ENCODE results near the gene ELMO1. TPM values are rescaled to one million over a fixed set of nuclear protein-coding genes. Genes with fewer than 3 reads are reported as not detected.

The ELMO1 gene
- total RNA-seq, 1 donor from 2014 or later = not detected

DNA sequence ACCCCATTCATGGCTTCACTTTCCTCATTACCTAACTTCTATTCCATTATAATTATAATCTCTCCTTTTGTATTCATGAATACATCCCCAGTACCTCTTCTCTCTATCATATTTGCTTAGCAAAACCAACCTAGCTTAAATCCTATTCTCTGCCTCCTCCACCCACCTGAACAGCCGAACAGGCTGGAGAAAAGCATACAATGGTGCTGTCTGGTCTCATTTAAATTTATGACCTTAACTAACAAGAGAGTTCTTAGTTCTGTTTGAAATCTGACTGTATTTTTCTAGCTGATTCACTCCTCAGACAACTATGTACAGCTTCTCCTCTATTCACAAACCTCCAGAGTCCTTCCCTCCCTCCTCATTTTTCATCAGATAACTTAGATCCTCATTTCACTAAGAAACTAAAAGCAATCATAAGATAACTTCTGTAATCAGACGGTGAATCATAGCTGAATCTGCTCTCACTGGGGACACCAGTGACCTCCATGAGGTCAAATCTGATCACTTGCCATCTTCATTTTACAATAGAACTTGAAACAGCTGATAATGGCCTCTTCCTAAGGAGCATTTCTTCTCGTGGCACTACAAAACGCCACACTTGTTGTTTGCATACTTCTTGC, 490.4 kb downstream of the ELMO1 start:
- Mint-ChIP-seq H3K27ac (ENCODE audit: unreplicated experiment) (no peak overlapping the region), H3K27me3 (ENCODE audit: unreplicated experiment) (peaks cover 3% of the 10 kb centered on the region), H3K36me3 (ENCODE audit: unreplicated experiment) (no peaks in the 10 kb centered on the region), H3K4me3 (ENCODE audit: unreplicated experiment) (no peak overlapping the region), H3K4me1 (ENCODE audit: unreplicated experiment) (no peaks in the 10 kb centered on the region), H3K9me3 (ENCODE audit: unreplicated experiment) (no peaks in the 10 kb centered on the region)
- TF ChIP-seq, protein P1, sequence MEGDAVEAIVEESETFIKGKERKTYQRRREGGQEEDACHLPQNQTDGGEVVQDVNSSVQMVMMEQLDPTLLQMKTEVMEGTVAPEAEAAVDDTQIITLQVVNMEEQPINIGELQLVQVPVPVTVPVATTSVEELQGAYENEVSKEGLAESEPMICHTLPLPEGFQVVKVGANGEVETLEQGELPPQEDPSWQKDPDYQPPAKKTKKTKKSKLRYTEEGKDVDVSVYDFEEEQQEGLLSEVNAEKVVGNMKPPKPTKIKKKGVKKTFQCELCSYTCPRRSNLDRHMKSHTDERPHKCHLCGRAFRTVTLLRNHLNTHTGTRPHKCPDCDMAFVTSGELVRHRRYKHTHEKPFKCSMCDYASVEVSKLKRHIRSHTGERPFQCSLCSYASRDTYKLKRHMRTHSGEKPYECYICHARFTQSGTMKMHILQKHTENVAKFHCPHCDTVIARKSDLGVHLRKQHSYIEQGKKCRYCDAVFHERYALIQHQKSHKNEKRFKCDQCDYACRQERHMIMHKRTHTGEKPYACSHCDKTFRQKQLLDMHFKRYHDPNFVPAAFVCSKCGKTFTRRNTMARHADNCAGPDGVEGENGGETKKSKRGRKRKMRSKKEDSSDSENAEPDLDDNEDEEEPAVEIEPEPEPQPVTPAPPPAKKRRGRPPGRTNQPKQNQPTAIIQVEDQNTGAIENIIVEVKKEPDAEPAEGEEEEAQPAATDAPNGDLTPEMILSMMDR (IDR thresholded peaks at IDR 0.05) = no peak
- DNase-seq (ENCODE audit: extremely low spot score, unreplicated experiment) = no peak

DNA sequence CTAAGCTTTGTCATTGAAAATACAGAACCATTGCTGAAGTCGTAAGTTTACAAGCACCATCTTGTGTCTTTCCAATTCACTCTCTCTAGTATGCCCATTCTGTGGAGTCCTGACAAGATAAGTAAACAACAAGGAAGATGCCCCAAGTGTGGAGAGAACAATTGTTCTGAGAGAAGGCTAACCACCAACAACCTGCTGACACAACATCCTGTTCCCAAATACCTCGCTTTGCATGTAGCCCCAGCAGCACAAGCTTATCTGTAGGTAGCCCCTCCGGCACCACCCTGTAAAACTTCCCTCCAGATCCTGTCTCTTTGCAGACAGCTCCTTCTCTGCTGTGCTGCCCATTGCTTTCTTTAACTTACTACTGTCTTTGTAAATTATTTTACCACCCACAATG, 491.0 kb downstream of the ELMO1 start:
- H3K4me3 Mint-ChIP-seq (ENCODE audit: unreplicated experiment) = no peak overlapping the region
- H3K9me3 Mint-ChIP-seq (ENCODE audit: unreplicated experiment) = no peaks in the 10 kb centered on the region
- peaks cover 3% of the 10 kb centered on the region for H3K27me3 Mint-ChIP-seq (ENCODE audit: unreplicated experiment)
- H3K27ac Mint-ChIP-seq (ENCODE audit: unreplicated experiment) = no peak overlapping the region
- TF ChIP-seq, protein P1 (IDR thresholded peaks at IDR 0.05) = no peak
- no peak for DNase-seq (ENCODE audit: extremely low spot score, unreplicated experiment)
- no peaks in the 10 kb centered on the region for H3K4me1 Mint-ChIP-seq (ENCODE audit: unreplicated experiment)
- H3K36me3 Mint-ChIP-seq (ENCODE audit: unreplicated experiment) = no peaks in the 10 kb centered on the region

DNA sequence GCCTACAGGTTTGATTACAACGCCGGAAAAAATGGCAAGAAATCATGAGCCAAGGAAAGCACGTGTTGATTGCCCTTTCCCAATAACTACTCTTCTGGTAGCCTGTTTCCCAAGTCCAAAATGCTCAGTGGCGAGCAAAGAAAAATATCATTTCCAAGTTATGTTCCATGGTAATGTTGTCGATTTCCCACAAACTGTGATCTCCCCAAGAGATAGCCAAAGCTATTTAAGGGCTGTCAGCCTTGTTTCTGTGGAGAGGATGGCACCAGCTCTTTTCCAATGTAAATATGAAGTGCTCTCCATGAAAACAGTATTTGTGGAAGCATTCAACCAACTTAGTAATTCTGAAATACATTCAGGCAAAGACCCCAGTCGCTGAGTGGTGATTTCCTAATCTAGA, 491.9 kb downstream of the ELMO1 start:
- Mint-ChIP-seq H3K4me3 (ENCODE audit: unreplicated experiment) (no peak overlapping the region), H3K9me3 (ENCODE audit: unreplicated experiment) (no peaks in the 10 kb centered on the region), H3K36me3 (ENCODE audit: unreplicated experiment) (no peaks in the 10 kb centered on the region), H3K27me3 (ENCODE audit: unreplicated experiment) (peaks cover 3% of the 10 kb centered on the region), H3K27ac (ENCODE audit: unreplicated experiment) (no peak overlapping the region), H3K4me1 (ENCODE audit: unreplicated experiment) (no peaks in the 10 kb centered on the region)
- TF ChIP-seq, protein P1 (IDR thresholded peaks at IDR 0.05) = no peak
- DNase-seq (ENCODE audit: extremely low spot score, unreplicated experiment) = no peak

DNA sequence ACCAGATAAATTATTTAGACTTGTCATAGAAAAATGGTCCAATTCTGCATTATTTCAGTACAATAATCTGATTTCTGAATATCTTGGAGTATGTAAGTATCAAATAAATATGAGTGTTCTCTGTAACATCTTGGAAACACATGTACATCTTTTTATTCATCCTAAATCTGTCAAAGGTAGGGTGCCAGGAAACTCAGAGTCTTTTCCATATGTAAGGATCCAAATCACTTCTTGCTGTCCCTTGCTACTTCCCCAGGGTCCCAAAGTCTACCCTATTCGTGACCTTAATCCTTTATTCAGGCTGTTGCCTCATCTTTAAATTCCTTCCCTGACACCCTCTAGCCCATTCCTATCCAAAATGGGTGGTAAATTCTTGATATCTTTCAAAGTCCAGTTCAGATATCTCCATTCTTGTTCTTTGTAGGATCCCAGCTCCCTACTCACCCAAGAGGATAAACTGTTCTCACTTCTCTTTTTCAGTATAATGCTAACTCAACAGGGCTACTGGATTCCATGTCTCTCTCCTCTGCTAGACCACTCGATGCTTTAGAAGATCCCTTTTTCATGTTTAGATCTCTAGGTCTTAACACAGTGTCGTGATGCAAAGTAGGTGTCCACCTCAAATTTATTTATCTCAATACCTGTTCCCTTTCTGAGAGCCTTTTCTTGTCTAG, 493.1 kb downstream of the ELMO1 start:
- no peak overlapping the region for H3K4me3 Mint-ChIP-seq (ENCODE audit: unreplicated experiment)
- DNase-seq (ENCODE audit: extremely low spot score, unreplicated experiment) = no peak
- no peak overlapping the region for H3K27ac Mint-ChIP-seq (ENCODE audit: unreplicated experiment)
- TF ChIP-seq, protein P1 (IDR thresholded peaks at IDR 0.05) = no peak
- H3K4me1 Mint-ChIP-seq (ENCODE audit: unreplicated experiment) = no peaks in the 10 kb centered on the region
- peaks cover 5% of the 10 kb centered on the region for H3K27me3 Mint-ChIP-seq (ENCODE audit: unreplicated experiment)
- no peaks in the 10 kb centered on the region for H3K36me3 Mint-ChIP-seq (ENCODE audit: unreplicated experiment)
- no peaks in the 10 kb centered on the region for H3K9me3 Mint-ChIP-seq (ENCODE audit: unreplicated experiment)

DNA sequence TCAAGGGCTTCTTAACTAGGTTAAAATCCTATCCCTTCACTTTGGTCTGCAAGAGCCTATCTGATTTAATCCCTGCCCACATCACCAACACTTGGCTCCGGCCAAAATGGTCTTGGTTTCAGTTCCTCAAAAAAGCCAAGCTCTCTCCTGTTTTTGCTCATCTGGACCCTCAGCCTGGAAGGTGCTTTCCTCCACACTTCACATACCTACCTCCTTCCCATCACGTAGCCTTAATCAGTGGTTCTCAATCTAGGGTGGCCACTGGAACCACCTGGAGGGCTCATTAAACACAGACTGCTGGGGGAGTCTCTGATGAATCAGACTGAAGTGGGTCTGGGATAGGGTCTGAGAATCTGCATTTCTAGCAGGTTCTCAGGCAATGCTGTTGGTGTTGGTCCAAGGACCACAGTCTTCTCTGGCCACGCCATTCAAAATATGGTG, 497.4 kb downstream of the ELMO1 start:
- Mint-ChIP-seq H3K9me3 (ENCODE audit: unreplicated experiment) (no peaks in the 10 kb centered on the region), H3K27ac (ENCODE audit: unreplicated experiment) (no peak overlapping the region), H3K4me3 (ENCODE audit: unreplicated experiment) (no peak overlapping the region), H3K36me3 (ENCODE audit: unreplicated experiment) (no peaks in the 10 kb centered on the region), H3K27me3 (ENCODE audit: unreplicated experiment) (peaks cover 5% of the 10 kb centered on the region), H3K4me1 (ENCODE audit: unreplicated experiment) (no peaks in the 10 kb centered on the region)
- TF ChIP-seq, protein P1 (IDR thresholded peaks at IDR 0.05) = no peak
- no peak for DNase-seq (ENCODE audit: extremely low spot score, unreplicated experiment)
